Right lobe of liver (tissue), 6 donors: ENCODE data around the gene PPP1R9A. TPM values are rescaled to one million over a fixed set of nuclear protein-coding genes. Genes with fewer than 3 reads are reported as not detected.

Experiments
- ATAC-seq, 4 donors: fragments of 200-7000 bp; cut with Tn5 transposase; one replicate each; pipeline ENCODE4 v1.9.1; 2020; ENCODE audit warnings: mild to moderate bottlenecking in 4 of 4, moderate library complexity in 4 of 4
- DNase-seq, 3 donors: peaks; one replicate each; pipeline ENCODE4 v3.0.0-alpha.2; 2020
- H3K27ac ChIP-seq, 3 donors: fragments of 200-600 bp; one replicate each; pipeline ENCODE4 v1.8.0; 2022
- H3K27me3 ChIP-seq, 2 donors: fragments of 200-600 bp; one replicate each; pipeline ENCODE4 v1.8.0; 2022
- H3K36me3 ChIP-seq, 4 donors: fragments of 200-600 bp; sonication (generic) in 1 of 4; one replicate each; pipeline versions ENCODE4 v1.5.1 to v1.8.0; 2017 to 2022; ENCODE audit warnings: control low read depth in 1 of 4
- H3K4me1 ChIP-seq, 4 donors: fragments of 200-600 bp; sonication (generic) in 1 of 4; one replicate each; pipeline versions ENCODE4 v1.5.1 to v1.8.0; 2017 to 2022; ENCODE audit warnings: control low read depth in 1 of 4
- H3K4me3 ChIP-seq, 3 donors: fragments of 200-600 bp; one replicate each; pipeline ENCODE4 v1.8.0; 2022
- H3K9me3 ChIP-seq, 4 donors: fragments of 200-600 bp; sonication (generic) in 1 of 4; one replicate each; pipeline versions ENCODE4 v1.5.1 to v1.8.0; 2017 to 2022; ENCODE audit warnings: control low read depth in 1 of 4
- CTCF ChIP-seq, 4 donors: fragments of 200-600 bp in 3 of 4; fragments of 450-650 bp in 1 of 4; IDR thresholded peaks; one replicate each; pipeline versions ENCODE4 v1.5.1 to v1.8.0; 2016 to 2022; ENCODE audit warnings: antibody characterized with exemption in 4 of 4, mild to moderate bottlenecking in 2 of 4
- POLR2A ChIP-seq: fragments of 450-650 bp; IDR thresholded peaks from one replicate; pipeline ENCODE4 v1.6.1; 2017; ENCODE audit warnings: antibody characterized with exemption, mild to moderate bottlenecking
- WGBS: methylation state at CpG from one replicate; pipeline ENCODE4 v1.1.6; 2018; ENCODE audit warnings: low coverage, low lambda C conversion rate; ENCODE audit not compliant: insufficient coverage; ENCODE audit errors: missing lambda C conversion rate; 5-methylcytosine and 5-hydroxymethylcytosine counted together
- intact Hi-C, 2 donors: fragments of 100-400 bp; cut with DNase I; formaldehyde crosslinking; loops; one replicate each; pipeline versions ENCODE4 v1.11.2 to v1.14.1; 2022
- total RNA-seq, 6 experiments: library from RNA; depleted of rRNA in 2 of 6; stranded (reverse); fragments of >200 nt in 2 of 6; fragmentation: NEBNext Ultra II Directional in 3 of 6; extraction: Animal tissue kit (Norgen Biotek cat#: 25700) in 3 of 6; gene quantifications; one replicate each; pipeline versions ENCODE4 v1.1.0 to v1.2.4, GENCODE V29; 2016 to 2023
- donor health status: DM: no; HTN: yes; CAD: no.
- donor health status: DM: no; HTN: no; CAD: no.
- donor health status: DM: no; HTN: no; CAD: no.
- donor health status: DM: no; HTN: yes; CAD: no.
- donor health status: DM: no; HTN: yes; CAD: no.

PPP1R9A gene
- total RNA-seq, 6 experiments from 2014 or later, result 0.49 to 2.0 (median 0.81) TPM

DNA sequence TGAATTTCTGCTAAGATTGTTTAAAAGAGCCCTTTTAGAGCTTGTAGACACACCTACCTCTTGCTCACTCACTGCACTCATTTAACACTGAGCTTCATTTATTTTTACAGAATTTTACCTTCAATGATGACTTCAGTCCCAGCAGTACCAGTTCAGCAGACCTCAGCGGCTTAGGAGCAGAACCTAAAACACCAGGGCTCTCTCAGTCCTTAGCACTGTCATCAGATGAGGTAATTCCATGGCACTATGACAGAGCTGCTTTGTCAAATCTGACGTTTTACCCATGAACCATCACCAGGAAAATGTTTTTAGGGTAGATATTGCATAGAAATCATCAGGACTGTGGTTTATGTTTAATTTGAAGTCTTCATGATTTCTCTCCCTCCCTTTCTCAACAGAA is 378.7 kb downstream of the PPP1R9A start:
- Histone ChIP-seq H3K9me3 (no peaks in the 10 kb centered on the region), H3K27ac (no peak overlapping the region), H3K4me1 (no peaks in the 10 kb centered on the region), H3K4me3 (no peak overlapping the region), H3K27me3 (no peaks in the 10 kb centered on the region), H3K36me3 (no peaks in the 10 kb centered on the region)
- ATAC-seq, result no peak
- TF ChIP-seq CTCF (IDR thresholded peaks at IDR 0.05) (no peak), POLR2A (no peak)
- 53% methylated on average over 2 of the region's 2 CpGs for WGBS
- intact Hi-C loops, result no loop called here
- no peak for DNase-seq

- 80% methylated on average over 7 of the region's 7 CpGs for WGBS
- Histone ChIP-seq H3K27ac (no peak overlapping the region), H3K9me3 (no peaks in the 10 kb centered on the region), H3K27me3 (no peaks in the 10 kb centered on the region), H3K4me1 (no peaks in the 10 kb centered on the region), H3K36me3 (no peaks in the 10 kb centered on the region), H3K4me3 (no peak overlapping the region)
- no peak for ATAC-seq
- TF ChIP-seq CTCF (IDR thresholded peaks at IDR 0.05) (no peak), POLR2A (no peak)
- DNase-seq, result no peak
- intact Hi-C loops, result no loop called here
These were observed 382.9 kb downstream of the PPP1R9A start for GRCh38 chr7:95290166-95290830.

DNA sequence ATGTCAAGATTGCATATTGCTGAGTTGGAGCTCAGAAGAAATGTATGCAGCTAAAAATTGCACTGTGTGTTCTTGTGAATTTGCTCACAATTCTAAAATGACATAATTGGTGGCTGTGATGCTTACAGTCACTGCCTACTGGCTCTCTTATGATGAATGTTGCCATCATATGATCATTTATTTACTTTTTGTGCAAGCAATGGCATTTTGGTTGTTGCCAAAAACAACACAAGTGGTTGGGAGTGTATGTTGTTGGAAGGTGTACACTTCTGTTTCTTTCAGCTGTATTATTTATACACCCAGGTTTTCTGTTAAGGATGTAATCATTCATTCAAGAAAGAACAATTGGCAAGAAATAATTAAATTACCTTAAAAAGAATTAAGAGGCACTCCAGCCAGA is 388.0 kb downstream of the PPP1R9A start:
- intact Hi-C loops, result no loop called here
- TF ChIP-seq CTCF (IDR thresholded peaks at IDR 0.05) (no peak), POLR2A (no peak)
- Histone ChIP-seq H3K27me3 (no peaks in the 10 kb centered on the region), H3K4me1 (no peaks in the 10 kb centered on the region), H3K27ac (no peak overlapping the region), H3K36me3 (peaks cover 0 to 11% (median 0%) of the 10 kb centered on the region in 4 donors), H3K4me3 (no peak overlapping the region), H3K9me3 (no peaks in the 10 kb centered on the region)
- DNase-seq (no peak), ATAC-seq (peak; percentile 57 to 92 (median 71))

DNA sequence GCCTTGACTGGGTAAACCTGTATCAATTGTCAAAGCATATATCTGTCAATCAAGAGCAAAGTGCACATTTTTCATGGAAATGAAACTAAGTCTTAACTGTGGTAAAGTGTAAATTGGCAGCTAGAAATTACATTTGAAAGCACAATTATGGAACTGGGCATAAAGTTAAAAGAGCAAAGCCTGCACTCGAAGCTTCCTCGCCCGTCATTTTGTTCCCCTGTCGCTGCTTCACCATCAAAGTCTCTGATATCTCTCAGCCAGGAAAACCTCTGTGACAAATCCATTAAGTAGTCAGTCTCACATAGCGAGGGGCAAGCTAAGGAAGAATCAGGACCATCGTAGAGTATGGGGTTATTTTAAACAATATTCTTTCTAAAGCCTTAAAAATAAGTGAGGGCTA is 389.1 kb downstream of the PPP1R9A start:
- H3K27me3 ChIP-seq, result no peaks in the 10 kb centered on the region
- no peak overlapping the region for H3K27ac ChIP-seq
- TF ChIP-seq POLR2A (no peak), CTCF (IDR thresholded peaks at IDR 0.05) (no peak)
- no peaks in the 10 kb centered on the region for H3K4me1 ChIP-seq
- H3K36me3 ChIP-seq, result peaks cover 0 to 11% (median 0%) of the 10 kb centered on the region in 4 donors
- DNase-seq (no peak), ATAC-seq (peak in 1 of 4 donors; percentile 48)
- H3K4me3 ChIP-seq, result no peak overlapping the region
- WGBS, result 77% methylated on average over 6 of the region's 6 CpGs
- intact Hi-C loops, result no loop called here
- no peaks in the 10 kb centered on the region for H3K9me3 ChIP-seq

DNA sequence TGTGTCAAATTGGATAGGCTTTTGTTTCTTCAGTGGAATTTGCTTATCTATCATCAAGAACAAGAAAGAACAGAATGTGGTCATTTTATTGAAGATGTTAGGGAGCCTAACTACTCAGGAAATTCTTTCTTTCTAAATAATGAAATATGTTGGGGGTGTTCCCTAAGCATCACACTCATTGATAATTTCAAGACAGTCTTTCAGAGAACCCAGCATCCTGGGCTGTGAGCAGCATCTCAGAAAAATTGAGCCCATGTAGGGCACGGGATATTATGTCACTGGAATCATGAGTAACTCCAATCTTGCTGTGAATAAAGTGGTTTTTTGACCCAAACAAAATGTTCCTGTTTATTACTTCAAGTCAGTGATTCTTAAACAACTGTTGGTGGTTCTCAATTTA is 389.6 kb downstream of the PPP1R9A start:
- no peaks in the 10 kb centered on the region for H3K9me3 ChIP-seq
- no peaks in the 10 kb centered on the region for H3K27me3 ChIP-seq
- no peak overlapping the region for H3K27ac ChIP-seq
- intact Hi-C loops, result no loop called here
- H3K4me3 ChIP-seq, result no peak overlapping the region
- peaks cover 0 to 12% (median 0%) of the 10 kb centered on the region in 4 donors for H3K36me3 ChIP-seq
- TF ChIP-seq CTCF (IDR thresholded peaks at IDR 0.05) (no peak), POLR2A (no peak)
- ATAC-seq (peak in 1 of 4 donors; percentile 18), DNase-seq (no peak)
- no peaks in the 10 kb centered on the region for H3K4me1 ChIP-seq
- 100% methylated on average over 1 of the region's 1 CpG for WGBS
